NCI-H1694 (cell line): ENCODE measurements around the gene ESR1.

ENCODE experiments used
- DNase-seq: peaks from one replicate; lab custom pipeline; 2025; lab: John Stamatoyannopoulos, UW

Gene ESR1

DNA sequence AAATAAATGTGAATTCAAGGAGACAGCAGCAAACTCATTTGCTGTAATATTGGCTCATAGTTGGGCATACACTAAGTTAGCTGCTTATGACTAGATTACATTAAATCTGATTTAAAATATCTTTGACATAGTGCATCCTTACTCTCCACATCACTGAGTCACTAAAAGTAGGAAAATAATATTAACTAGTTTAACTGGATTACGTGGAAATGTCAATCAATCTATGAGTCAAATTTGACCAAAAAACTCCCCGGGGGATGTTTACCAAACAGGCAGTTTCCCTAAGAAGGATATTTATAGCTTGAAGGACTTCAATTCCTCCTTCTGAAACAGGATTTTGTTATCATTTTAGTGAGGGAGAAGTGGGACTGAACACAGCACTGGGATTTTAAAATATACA is 366.5 kb downstream of the ESR1 start:
- no peak for DNase-seq

DNA sequence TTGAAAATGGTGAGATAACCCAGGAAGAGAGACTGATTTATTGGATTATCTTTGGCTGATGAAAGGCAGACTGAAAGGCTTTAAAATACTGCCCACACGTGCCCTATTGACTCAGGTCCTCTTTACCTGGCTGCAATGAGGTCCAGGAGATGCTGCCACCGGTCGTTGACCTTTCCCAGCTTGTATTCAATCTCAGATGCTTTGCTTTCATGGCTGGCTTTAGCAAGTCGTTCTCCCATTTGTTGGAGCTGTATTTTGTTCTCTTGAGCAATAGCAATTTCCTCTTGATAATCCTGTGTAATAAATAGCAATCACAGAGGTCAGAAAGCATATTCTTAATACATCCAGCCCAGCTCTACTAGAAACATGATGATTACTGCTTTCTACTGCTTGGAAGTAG is 368.8 kb downstream of the ESR1 start:
- no peak for DNase-seq
